AG10803 (cell line): ENCODE results near the gene GLIS1.

ENCODE experiments used
- DNase-seq: peaks from one replicate; pipeline ENCODE4 v3.0.0; 2010; ENCODE audit warnings: low read depth
- H3K4me3 ChIP-seq: 2 replicates; pipeline ENCODE4 v1.5.1; 2011; ENCODE audit warnings: mild to moderate bottlenecking, low read length, control low read depth
- CTCF ChIP-seq: conservative IDR thresholded peaks from 2 replicates; pipeline ENCODE4 v1.5.1; 2011; ENCODE audit warnings: mild to moderate bottlenecking, low read length, control low read depth, inconsistent platforms

The GLIS1 gene

GRCh38 chr1:53680868-53681267 lies 58.1 kb downstream of the GLIS1 start:
- no peak for DNase-seq
- no peak overlapping the region for H3K4me3 ChIP-seq
- TF ChIP-seq CTCF = no peak

- no peak for TF ChIP-seq CTCF
- no peak for DNase-seq
- H3K4me3 ChIP-seq = no peak overlapping the region
These were observed 59.8 kb downstream of the GLIS1 start for GRCh38 chr1:53678938-53679825.

- no peak overlapping the region for H3K4me3 ChIP-seq
- peak; percentile 27 for DNase-seq
- no peak for TF ChIP-seq CTCF
These were observed 60.5 kb downstream of the GLIS1 start for GRCh38 chr1:53678507-53678906.

GRCh38 chr1:53678046-53678445 lies 60.9 kb downstream of the GLIS1 start:
- no peak overlapping the region for H3K4me3 ChIP-seq
- no peak for TF ChIP-seq CTCF
- DNase-seq = no peak

GRCh38 chr1:53677486-53677885 lies 61.5 kb downstream of the GLIS1 start:
- H3K4me3 ChIP-seq = no peak overlapping the region
- no peak for TF ChIP-seq CTCF
- DNase-seq = no peak

GRCh38 chr1:53672785-53673184 lies 66.2 kb downstream of the GLIS1 start:
- no peak for DNase-seq
- H3K4me3 ChIP-seq = no peak overlapping the region
- TF ChIP-seq CTCF = no peak

GRCh38 chr1:53672243-53672642 lies 66.7 kb downstream of the GLIS1 start:
- H3K4me3 ChIP-seq = no peak overlapping the region
- no peak for TF ChIP-seq CTCF
- no peak for DNase-seq
